GM12865 (cell line): ENCODE measurements around the gene TTC6.

Experiments
- DNase-seq: peaks from one replicate; pipeline ENCODE4 v3.0.0; 2010; ENCODE audit warnings: low read depth
- H3K4me3 ChIP-seq: 2 replicates; pipeline ENCODE4 v1.5.1; 2011; ENCODE audit warnings: mild to moderate bottlenecking, low read depth, low read length, control low read depth
- CTCF ChIP-seq: IDR thresholded peaks from 2 replicates; pipeline ENCODE4 v1.5.1; 2011; ENCODE audit warnings: low read length, control low read depth, low read depth, inconsistent platforms; ENCODE audit not compliant: insufficient read depth; ENCODE audit errors: missing control alignments

Gene TTC6

GRCh38 chr14:37586797-37587130 is 8.7 kb upstream of the TTC6 start:
- no peak overlapping the region for H3K4me3 ChIP-seq
- no peak for DNase-seq
- no peak for TF ChIP-seq CTCF

GRCh38 chr14:37587131-37587803 is 8.2 kb upstream of the TTC6 start:
- no peak for DNase-seq
- TF ChIP-seq CTCF = no peak
- H3K4me3 ChIP-seq = no peak overlapping the region

GRCh38 chr14:37587881-37588666 is 7.4 kb upstream of the TTC6 start:
- no peak for DNase-seq
- H3K4me3 ChIP-seq = no peak overlapping the region
- TF ChIP-seq CTCF = no peak

GRCh38 chr14:37588667-37588955 is 6.8 kb upstream of the TTC6 start:
- no peak overlapping the region for H3K4me3 ChIP-seq
- DNase-seq = no peak
- no peak for TF ChIP-seq CTCF

GRCh38 chr14:37588956-37589714 is 6.3 kb upstream of the TTC6 start:
- no peak overlapping the region for H3K4me3 ChIP-seq
- no peak for TF ChIP-seq CTCF
- DNase-seq = no peak

- TF ChIP-seq CTCF = no peak
- DNase-seq = no peak
These were observed 5.6 kb upstream of the TTC6 start for GRCh38 chr14:37589715-37590427.

More at GRCh38 chr14:37589715-37590427, 5.6 kb upstream of the TTC6 start:
- no peak overlapping the region for H3K4me3 ChIP-seq
